ENCODE measurements around the gene LBHD1.

DNA sequence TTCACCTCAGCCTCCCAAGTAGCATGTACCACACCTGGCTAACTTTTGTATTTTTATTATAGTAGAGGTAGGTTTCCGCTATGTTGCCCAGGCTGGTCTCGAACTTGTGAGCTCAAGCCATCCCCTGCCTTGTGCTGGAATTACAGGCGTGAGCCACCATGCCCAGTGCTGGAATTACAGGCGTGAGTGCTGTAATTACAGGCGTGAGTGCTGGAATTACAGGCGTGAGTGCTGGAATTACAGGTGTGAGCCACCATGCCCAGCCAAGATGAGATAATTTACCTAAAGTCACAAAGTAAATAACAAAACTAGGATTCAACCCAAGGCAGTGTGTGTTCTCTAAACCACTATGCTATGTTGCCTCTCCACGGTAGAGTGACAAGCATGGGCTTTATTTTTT is 10.5 kb upstream of the LBHD1 start:
- TF ChIP-seq EZH2 (IDR thresholded peaks at IDR 0.05; ENCODE audit: borderline replicate concordance, low read depth, low read length, severe bottlenecking) (no peak), POLR2A (IDR thresholded peaks at IDR 0.05; ENCODE audit: low read depth, low read length) (no peak), GATA2 (IDR thresholded peaks at IDR 0.05; ENCODE audit: insufficient read depth, insufficient read length, low read depth, low read length) (no peak)
- TF ChIP-seq, protein P1, sequence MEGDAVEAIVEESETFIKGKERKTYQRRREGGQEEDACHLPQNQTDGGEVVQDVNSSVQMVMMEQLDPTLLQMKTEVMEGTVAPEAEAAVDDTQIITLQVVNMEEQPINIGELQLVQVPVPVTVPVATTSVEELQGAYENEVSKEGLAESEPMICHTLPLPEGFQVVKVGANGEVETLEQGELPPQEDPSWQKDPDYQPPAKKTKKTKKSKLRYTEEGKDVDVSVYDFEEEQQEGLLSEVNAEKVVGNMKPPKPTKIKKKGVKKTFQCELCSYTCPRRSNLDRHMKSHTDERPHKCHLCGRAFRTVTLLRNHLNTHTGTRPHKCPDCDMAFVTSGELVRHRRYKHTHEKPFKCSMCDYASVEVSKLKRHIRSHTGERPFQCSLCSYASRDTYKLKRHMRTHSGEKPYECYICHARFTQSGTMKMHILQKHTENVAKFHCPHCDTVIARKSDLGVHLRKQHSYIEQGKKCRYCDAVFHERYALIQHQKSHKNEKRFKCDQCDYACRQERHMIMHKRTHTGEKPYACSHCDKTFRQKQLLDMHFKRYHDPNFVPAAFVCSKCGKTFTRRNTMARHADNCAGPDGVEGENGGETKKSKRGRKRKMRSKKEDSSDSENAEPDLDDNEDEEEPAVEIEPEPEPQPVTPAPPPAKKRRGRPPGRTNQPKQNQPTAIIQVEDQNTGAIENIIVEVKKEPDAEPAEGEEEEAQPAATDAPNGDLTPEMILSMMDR (IDR thresholded peaks at IDR 0.05; ENCODE audit: extremely low read depth in 1 of 2, insufficient read depth in 1 of 2, low read depth in 1 of 2, low read length in 2 of 2), result no peak
